ENCODE measurements around the gene AUTS2. TPM values are rescaled to one million over a fixed set of nuclear protein-coding genes. Genes with fewer than 3 reads are reported as not detected.

AUTS2 gene
- total RNA-seq, 1 donor from 2014 or later, result 53.0 TPM

- Histone ChIP-seq H3K36me3 (no peaks in the 10 kb centered on the region), H3K4me1 (no peaks in the 10 kb centered on the region), H3K27ac (no peak overlapping the region), H3K27me3 (no peaks in the 10 kb centered on the region), H3K9me3 (no peaks in the 10 kb centered on the region), H3K4me3 (no peak overlapping the region)
- DNase-seq (ENCODE audit: extremely low spot score in 2 of 2), result no peak
- intact Hi-C loops (cut with DNase I), result no loop called here
- TF ChIP-seq CTCF (IDR thresholded peaks at IDR 0.05) (no peak), POLR2A (IDR thresholded peaks at IDR 0.05) (no peak), POLR2AphosphoS5 (IDR thresholded peaks at IDR 0.05; ENCODE audit: insufficient read depth in 1 of 2, low read depth in 1 of 2) (no peak)
Observed at GRCh38 chr7:69996121-69996520, 397.8 kb downstream of the AUTS2 start.

GRCh38 chr7:70000737-70001348 lies 402.6 kb downstream of the AUTS2 start:
- intact Hi-C loops (cut with DNase I), result no loop called here
- Histone ChIP-seq H3K9me3 (no peaks in the 10 kb centered on the region), H3K4me1 (no peaks in the 10 kb centered on the region), H3K27ac (no peak overlapping the region), H3K4me3 (no peak overlapping the region), H3K27me3 (no peaks in the 10 kb centered on the region), H3K36me3 (no peaks in the 10 kb centered on the region)
- DNase-seq (ENCODE audit: extremely low spot score in 2 of 2), result no peak
- TF ChIP-seq POLR2A (IDR thresholded peaks at IDR 0.05) (no peak), POLR2AphosphoS5 (IDR thresholded peaks at IDR 0.05; ENCODE audit: insufficient read depth in 1 of 2, low read depth in 1 of 2) (no peak)

GRCh38 chr7:70005480-70005879 lies 407.2 kb downstream of the AUTS2 start:
- intact Hi-C loops (cut with DNase I), result no loop called here
- Histone ChIP-seq H3K27me3 (no peaks in the 10 kb centered on the region), H3K4me1 (no peaks in the 10 kb centered on the region), H3K9me3 (no peaks in the 10 kb centered on the region), H3K36me3 (no peaks in the 10 kb centered on the region), H3K4me3 (no peak overlapping the region), H3K27ac (no peak overlapping the region)
- no peak for TF ChIP-seq CTCF (IDR thresholded peaks at IDR 0.05)
- TF ChIP-seq POLR2AphosphoS5 (IDR thresholded peaks at IDR 0.05; ENCODE audit: insufficient read depth in 1 of 2, low read depth in 1 of 2), result no peak
- no peak for TF ChIP-seq POLR2A (IDR thresholded peaks at IDR 0.05)
- no peak for DNase-seq (ENCODE audit: extremely low spot score in 2 of 2)

GRCh38 chr7:70005891-70006260 lies 407.6 kb downstream of the AUTS2 start:
- TF ChIP-seq POLR2AphosphoS5 (IDR thresholded peaks at IDR 0.05; ENCODE audit: insufficient read depth in 1 of 2, low read depth in 1 of 2), result no peak
- TF ChIP-seq POLR2A (IDR thresholded peaks at IDR 0.05), result no peak
- no peak for TF ChIP-seq CTCF (IDR thresholded peaks at IDR 0.05)
- Histone ChIP-seq H3K9me3 (no peaks in the 10 kb centered on the region), H3K4me3 (no peak overlapping the region), H3K27me3 (no peaks in the 10 kb centered on the region), H3K27ac (no peak overlapping the region), H3K4me1 (no peaks in the 10 kb centered on the region), H3K36me3 (no peaks in the 10 kb centered on the region)
- intact Hi-C loops (cut with DNase I), result no loop called here
- no peak for DNase-seq (ENCODE audit: extremely low spot score in 2 of 2)

- Histone ChIP-seq H3K27ac (no peak overlapping the region), H3K4me1 (no peaks in the 10 kb centered on the region), H3K4me3 (no peak overlapping the region), H3K9me3 (no peaks in the 10 kb centered on the region), H3K27me3 (no peaks in the 10 kb centered on the region), H3K36me3 (no peaks in the 10 kb centered on the region)
- no peak for TF ChIP-seq POLR2AphosphoS5 (IDR thresholded peaks at IDR 0.05; ENCODE audit: insufficient read depth in 1 of 2, low read depth in 1 of 2)
- TF ChIP-seq POLR2A (IDR thresholded peaks at IDR 0.05), result no peak
- TF ChIP-seq CTCF (IDR thresholded peaks at IDR 0.05), result no peak
- intact Hi-C loops (cut with DNase I), result no loop called here
- DNase-seq (ENCODE audit: extremely low spot score in 2 of 2), result no peak
Observed at GRCh38 chr7:70006261-70006920, 408.1 kb downstream of the AUTS2 start.

Measured in vagina (tissue), 2 donors.